Keratinocyte (primary cell): Measurements from ENCODE around the gene CXCL8. TPM values are rescaled to one million over a fixed set of nuclear protein-coding genes. Genes with fewer than 3 reads are reported as not detected.

Source experiments
- DNase-seq: peaks from one replicate; pipeline ENCODE4 v3.0.0-alpha.2; 2011; ENCODE audit warnings: low read depth, missing footprints, low spot score
- FAIRE-seq: peaks from 2 replicates; lab custom pipeline; 2011; peaks lifted over from hg19 to GRCh38; lab: Jason Lieb, UNC
- H2AFZ ChIP-seq: 2 replicates; pipeline ENCODE4 v1.6.0; 2012; ENCODE audit warnings: low read length, control low read depth, inconsistent platforms; ENCODE audit not compliant: control insufficient read depth
- H3K27ac ChIP-seq: 2 replicates; pipeline ENCODE4 v1.5.1; 2011; ENCODE audit warnings: low read length; ENCODE audit not compliant: control insufficient read depth, insufficient read depth
- H3K27me3 ChIP-seq: 3 replicates; pipeline ENCODE4 v1.6.0; 2011; ENCODE audit warnings: low read length; ENCODE audit not compliant: control insufficient read depth, insufficient read depth; ENCODE audit errors: extremely low read depth
- H3K36me3 ChIP-seq, 2 experiments: 2 replicates in 1 of 2; 3 replicates in 1 of 2; pipeline ENCODE4 v1.5.1; 2011; ENCODE audit warnings: low read length in 2 of 2, mild to moderate bottlenecking in 1 of 2; ENCODE audit not compliant: control insufficient read depth in 2 of 2, insufficient read depth in 2 of 2; ENCODE audit errors: extremely low read depth in 1 of 2
- H3K4me1 ChIP-seq: 3 replicates; pipeline ENCODE4 v1.5.1; 2011; ENCODE audit warnings: low read length; ENCODE audit not compliant: control insufficient read depth, insufficient read depth; ENCODE audit errors: extremely low read depth
- H3K4me2 ChIP-seq: 3 replicates; pipeline ENCODE4 v1.6.0; 2011; ENCODE audit warnings: low read depth, low read length; ENCODE audit not compliant: control insufficient read depth, insufficient read depth; ENCODE audit errors: extremely low read depth
- H3K4me3 ChIP-seq, 3 experiments: fragments of 200-600 bp in 1 of 3; sonication (generic) in 1 of 3; 2 replicates in 2 of 3; 3 replicates in 1 of 3; pipeline ENCODE4 v1.5.1; 2011 to 2016; ENCODE audit warnings: low read length in 3 of 3, mild to moderate bottlenecking in 3 of 3, control low read depth in 2 of 3, inconsistent platforms in 1 of 3, low read depth in 1 of 3, mixed read lengths in 1 of 3, mixed run types in 1 of 3, moderate library complexity in 1 of 3; ENCODE audit not compliant: control insufficient read depth in 2 of 3, insufficient read depth in 2 of 3; ENCODE audit errors: extremely low read depth in 1 of 3
- H3K79me2 ChIP-seq: 2 replicates; pipeline ENCODE4 v1.6.0; 2012; ENCODE audit warnings: low read length; ENCODE audit not compliant: control insufficient read depth, insufficient read depth
- H3K9ac ChIP-seq: 3 replicates; pipeline ENCODE4 v1.6.0; 2011; ENCODE audit warnings: low read length; ENCODE audit not compliant: control insufficient read depth, insufficient read depth; ENCODE audit errors: extremely low read depth
- H3K9me1 ChIP-seq: 3 replicates; pipeline ENCODE4 v1.6.0; 2011; ENCODE audit warnings: low read length; ENCODE audit not compliant: control insufficient read depth, insufficient read depth; ENCODE audit errors: extremely low read depth
- H3K9me3 ChIP-seq: 2 replicates; pipeline ENCODE4 v1.5.1; 2012; ENCODE audit warnings: low read depth, low read length; ENCODE audit not compliant: control insufficient read depth
- H4K20me1 ChIP-seq: 3 replicates; pipeline ENCODE4 v1.6.0; 2011; ENCODE audit warnings: low read length; ENCODE audit not compliant: control insufficient read depth, insufficient read depth; ENCODE audit errors: extremely low read depth
- EZH2 ChIP-seq: IDR thresholded peaks from one replicate; pipeline ENCODE4 v1.6.1; 2012; ENCODE audit warnings: inconsistent platforms, mild to moderate bottlenecking, low read length, moderate library complexity
- dilution Hi-C: fragments of 300-500 bp; cut with MboI; formaldehyde crosslinking; loops from one replicate; pipeline ENCODE4 v1.7.0; 2020; ENCODE audit warnings: low sequenced_read_pairs; ENCODE audit not compliant: extremely low pct_ligation_motif_present
- polyA plus RNA-seq, 5 experiments: library from polyadenylated mRNA; depleted of rRNA in 3 of 5; stranded (reverse) in 3 of 5; stranded (forward) in 1 of 5; unstranded in 1 of 5; fragments of >200 nt; gene quantifications; 1 replicate in 1 of 5; 2 replicates in 3 of 5; 3 replicates in 1 of 5; pipeline versions ENCODE4 v1.2.1 to v1.2.3, GENCODE V29; 2011 to 2012; ENCODE audit warnings: missing spikeins in 2 of 5, low read depth in 1 of 5, low replicate concordance in 1 of 5
- TF ChIP-seq, protein P1 (sequence below), 3 experiments: IDR thresholded peaks in 1 of 3; conservative IDR thresholded peaks in 1 of 3; optimal IDR thresholded peaks in 1 of 3; 2 replicates in 2 of 3; 3 replicates in 1 of 3; pipeline versions ENCODE3 to v1.5.1; 2011; ENCODE audit warnings: low read length in 3 of 3, mild to moderate bottlenecking in 3 of 3, moderate library complexity in 2 of 3, control low read depth in 1 of 3, inconsistent platforms in 1 of 3; ENCODE audit not compliant: insufficient read depth in 2 of 3; ENCODE audit errors: extremely low read depth in 1 of 3

CXCL8 gene
- polyA plus RNA-seq, 1 donor (not counting 4 experiments of a cell fraction or from before 2014, with no cell fraction given) = 65.4 TPM

DNA sequence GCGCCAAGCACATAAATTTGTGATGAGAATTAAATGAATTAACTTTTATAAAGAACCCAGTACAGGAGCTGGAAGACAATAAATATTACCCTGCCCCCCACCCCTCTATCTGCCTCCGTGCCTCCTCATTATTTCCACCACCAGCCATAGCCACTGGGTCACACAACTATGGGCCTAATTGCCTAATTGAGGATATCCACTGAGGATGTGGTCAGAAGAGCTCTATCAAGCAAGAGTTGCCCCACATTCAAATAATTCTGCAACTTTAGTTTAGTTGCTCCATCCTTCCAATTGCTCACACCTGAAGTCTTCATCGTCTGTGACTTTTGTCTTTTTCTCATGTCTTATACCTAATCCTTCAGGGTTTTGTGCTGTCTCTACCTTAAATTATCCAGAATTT is 9.5 kb upstream of the CXCL8 start:
- dilution Hi-C loops = no loop called here
- Histone ChIP-seq H3K4me1 (peaks cover 26% of the 10 kb centered on the region), H3K27me3 (no peaks in the 10 kb centered on the region), H3K4me3 (no peak overlapping the region), H3K9me3 (no peaks in the 10 kb centered on the region), H3K36me3 (no peaks in the 10 kb centered on the region), H4K20me1 (no peaks in the 10 kb centered on the region), H3K4me2 (no peak overlapping the region), H2AFZ (no peak overlapping the region), H3K9me1 (no peaks in the 10 kb centered on the region), H3K9ac (no peak overlapping the region), H3K27ac (no peak overlapping the region), H3K79me2 (no peaks in the 10 kb centered on the region)
- no peak for DNase-seq
- FAIRE-seq = no peak
- no peak for TF ChIP-seq EZH2

DNA sequence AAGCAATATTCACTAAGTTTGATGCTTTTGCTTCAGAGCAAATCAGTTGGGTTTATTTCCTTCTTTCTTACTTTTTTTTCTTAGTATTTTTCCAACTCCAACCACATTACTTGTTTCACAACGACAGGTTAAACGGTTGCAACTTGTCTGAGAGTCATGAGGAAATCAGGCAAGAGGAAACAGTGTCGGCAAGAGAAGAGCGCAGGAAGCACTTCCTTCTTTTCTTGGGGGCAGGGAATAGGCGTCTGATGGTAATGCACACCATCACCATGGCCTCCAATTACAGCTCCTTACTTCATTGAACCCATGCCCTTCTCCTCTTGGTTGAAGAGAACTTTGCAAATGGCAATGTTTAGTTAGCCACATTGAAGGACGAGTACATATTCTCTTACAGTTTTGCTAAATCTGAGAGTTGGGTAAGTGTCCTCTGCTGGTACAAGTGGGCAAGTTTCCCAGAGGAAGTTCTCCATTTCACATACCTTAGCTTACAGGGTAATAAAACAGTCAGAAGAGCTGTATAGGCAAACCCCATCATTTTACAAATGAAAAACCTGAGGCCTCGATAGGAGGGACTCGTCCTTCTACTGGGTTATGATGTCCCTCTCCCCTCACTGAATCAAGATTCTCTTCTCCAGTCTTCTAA is 8.3 kb upstream of the CXCL8 start:
- H3K27ac ChIP-seq = no peak overlapping the region
- no peak overlapping the region for H3K4me2 ChIP-seq
- dilution Hi-C loops = no loop called here
- no peaks in the 10 kb centered on the region for H3K79me2 ChIP-seq
- H3K4me1 ChIP-seq = peaks cover 14% of the 10 kb centered on the region
- no peak overlapping the region for H3K4me3 ChIP-seq
- FAIRE-seq = no peak
- H4K20me1 ChIP-seq = no peaks in the 10 kb centered on the region
- no peak for DNase-seq
- H3K9me3 ChIP-seq = no peaks in the 10 kb centered on the region
- no peak overlapping the region for H3K9ac ChIP-seq
- H2AFZ ChIP-seq = no peak overlapping the region
- TF ChIP-seq, protein P1, sequence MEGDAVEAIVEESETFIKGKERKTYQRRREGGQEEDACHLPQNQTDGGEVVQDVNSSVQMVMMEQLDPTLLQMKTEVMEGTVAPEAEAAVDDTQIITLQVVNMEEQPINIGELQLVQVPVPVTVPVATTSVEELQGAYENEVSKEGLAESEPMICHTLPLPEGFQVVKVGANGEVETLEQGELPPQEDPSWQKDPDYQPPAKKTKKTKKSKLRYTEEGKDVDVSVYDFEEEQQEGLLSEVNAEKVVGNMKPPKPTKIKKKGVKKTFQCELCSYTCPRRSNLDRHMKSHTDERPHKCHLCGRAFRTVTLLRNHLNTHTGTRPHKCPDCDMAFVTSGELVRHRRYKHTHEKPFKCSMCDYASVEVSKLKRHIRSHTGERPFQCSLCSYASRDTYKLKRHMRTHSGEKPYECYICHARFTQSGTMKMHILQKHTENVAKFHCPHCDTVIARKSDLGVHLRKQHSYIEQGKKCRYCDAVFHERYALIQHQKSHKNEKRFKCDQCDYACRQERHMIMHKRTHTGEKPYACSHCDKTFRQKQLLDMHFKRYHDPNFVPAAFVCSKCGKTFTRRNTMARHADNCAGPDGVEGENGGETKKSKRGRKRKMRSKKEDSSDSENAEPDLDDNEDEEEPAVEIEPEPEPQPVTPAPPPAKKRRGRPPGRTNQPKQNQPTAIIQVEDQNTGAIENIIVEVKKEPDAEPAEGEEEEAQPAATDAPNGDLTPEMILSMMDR (optimal IDR thresholded peaks at IDR 0.05 in 1 of 3, IDR thresholded peaks at IDR 0.05 in 1 of 3, conservative IDR thresholded peaks at IDR 0.05 in 1 of 3; ENCODE audit: extremely low read depth in 1 of 3, insufficient read depth in 2 of 3, low read length in 3 of 3) = no peak
- TF ChIP-seq EZH2 = no peak
- H3K36me3 ChIP-seq = no peaks in the 10 kb centered on the region
- H3K27me3 ChIP-seq = no peaks in the 10 kb centered on the region
- H3K9me1 ChIP-seq = no peaks in the 10 kb centered on the region
